ENCODE measurements around the gene IL9. TPM values are rescaled to one million over a fixed set of nuclear protein-coding genes. Genes with fewer than 3 reads are reported as not detected.

IL9 gene
- total and polyA plus RNA-seq, 4 donors: not detected

DNA sequence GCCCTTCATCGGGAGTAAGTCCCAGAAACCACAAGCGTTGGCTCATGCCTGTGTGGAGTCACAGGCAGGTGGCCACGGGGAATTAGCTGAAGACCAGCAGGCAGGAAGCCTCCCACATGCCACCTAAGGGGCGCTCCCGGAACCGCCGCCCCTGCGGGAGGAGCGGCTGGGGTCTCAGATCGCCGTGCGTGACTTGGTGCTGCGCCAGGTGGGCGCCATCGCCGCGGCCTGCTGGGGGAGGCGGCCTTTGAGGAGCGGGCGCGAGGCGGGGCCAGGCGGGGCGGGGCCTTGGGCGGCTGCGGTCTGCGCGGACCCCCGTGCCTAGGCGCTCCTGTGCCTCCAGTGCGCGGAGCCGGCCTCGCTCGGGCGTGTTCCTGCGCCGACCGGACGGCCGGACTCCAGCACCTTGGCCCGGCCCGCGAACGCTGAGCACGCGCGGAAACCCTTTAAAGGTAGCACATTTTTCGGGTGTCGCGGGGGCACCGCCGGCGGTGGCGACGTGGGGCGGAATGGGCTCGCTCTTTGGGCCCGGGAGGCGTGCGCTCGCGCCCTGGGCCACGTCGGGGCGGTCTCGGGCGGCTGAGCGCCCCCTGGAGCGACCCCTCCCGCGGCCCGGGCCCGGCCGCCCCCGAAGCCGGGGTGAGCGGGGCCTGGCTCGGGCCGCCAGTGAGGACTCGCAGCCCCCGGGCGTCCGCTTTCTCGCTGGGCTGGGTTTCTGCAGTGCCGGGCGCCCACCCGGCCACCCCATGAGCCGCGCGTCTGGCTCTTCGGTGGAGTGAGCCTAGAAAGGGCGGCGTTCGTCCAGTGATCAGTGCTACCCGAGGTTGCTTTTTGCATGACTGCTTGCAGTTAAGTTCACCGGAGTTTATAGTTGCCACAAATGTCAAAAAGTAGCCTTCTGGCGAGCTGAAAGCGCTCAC lies 34.6 kb upstream of the IL9 start:
- no peak overlapping the region for H3K4me3 ChIP-seq (ENCODE audit: low read length in 2 of 2)
- H3K27me3 ChIP-seq (ENCODE audit: control insufficient read depth in 1 of 2, insufficient read depth in 2 of 2, low read length in 1 of 2): peaks cover 0 to 2% of the 10 kb centered on the region in 2 donors
- H3K4me1 ChIP-seq (ENCODE audit: control insufficient read depth in 1 of 2, insufficient read depth in 2 of 2, low read length in 2 of 2): no peaks in the 10 kb centered on the region
- no peak overlapping the region for H3K27ac ChIP-seq (ENCODE audit: low read depth in 1 of 2, low read length in 2 of 2)
- intact Hi-C loops (cut with DNase I): no loop called here
- ATAC-seq (ENCODE audit: low FRiP score) (no peak), DNase-seq (peak in 1 of 2 donors; percentile 75)
- no peaks in the 10 kb centered on the region for H3K36me3 ChIP-seq (ENCODE audit: control insufficient read depth in 1 of 2, insufficient read depth in 2 of 2, low read length in 1 of 2)
- 3% methylated on average over 68 to 99 of the region's 99 CpGs for WGBS, 2 donors
- no peaks in the 10 kb centered on the region for H3K9me3 ChIP-seq (ENCODE audit: control insufficient read depth, low read length)

DNA sequence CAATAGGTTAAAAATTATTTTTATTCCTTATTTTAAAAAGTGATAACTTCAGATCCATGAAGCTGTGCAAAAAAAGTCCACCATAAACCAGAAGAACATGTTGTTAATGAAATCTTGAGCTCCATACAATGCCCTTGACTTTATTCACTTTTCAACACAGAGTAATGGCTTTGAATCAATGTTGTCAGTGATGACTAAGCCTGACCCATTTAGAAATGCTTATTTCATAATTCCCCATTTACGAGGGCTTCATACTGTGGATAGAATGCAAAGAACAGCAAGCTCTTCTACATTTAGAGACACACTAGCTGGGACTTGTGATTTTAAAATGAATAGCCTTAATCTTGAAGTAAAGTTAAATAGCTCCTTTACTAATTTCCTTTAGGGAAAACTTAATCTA lies 25.7 kb upstream of the IL9 start:
- no peak for ATAC-seq (ENCODE audit: low FRiP score)
- 13 to 22% methylated on average over 1 of the region's 1 CpG for WGBS, 2 donors
- H3K27me3 ChIP-seq (ENCODE audit: control insufficient read depth in 1 of 2, insufficient read depth in 2 of 2, low read length in 1 of 2): peaks cover 0 to 4% of the 10 kb centered on the region in 2 donors

GRCh38 chr5:135920199-135920598 lies 24.6 kb upstream of the IL9 start:
- H3K27me3 ChIP-seq (ENCODE audit: control insufficient read depth in 1 of 2, insufficient read depth in 2 of 2, low read length in 1 of 2): peaks cover 0 to 1% of the 10 kb centered on the region in 2 donors
- no peak overlapping the region for H3K4me3 ChIP-seq (ENCODE audit: low read length in 2 of 2)
- WGBS, 2 donors: 52 to 53% methylated on average over 3 of the region's 3 CpGs
- no peaks in the 10 kb centered on the region for H3K4me1 ChIP-seq (ENCODE audit: control insufficient read depth in 1 of 2, insufficient read depth in 2 of 2, low read length in 2 of 2)
- ATAC-seq (ENCODE audit: low FRiP score): no peak
- no peaks in the 10 kb centered on the region for H3K9me3 ChIP-seq (ENCODE audit: control insufficient read depth, low read length)
- DNase-seq: no peak
- H3K36me3 ChIP-seq (ENCODE audit: control insufficient read depth in 1 of 2, insufficient read depth in 2 of 2, low read length in 1 of 2): no peaks in the 10 kb centered on the region
- intact Hi-C loops (cut with DNase I): no loop called here
- no peak overlapping the region for H3K27ac ChIP-seq (ENCODE audit: low read depth in 1 of 2, low read length in 2 of 2)

More for the DNA sequence above, 25.7 kb upstream of the IL9 start:
- Histone ChIP-seq H3K4me1 (ENCODE audit: control insufficient read depth in 1 of 2, insufficient read depth in 2 of 2, low read length in 2 of 2) (no peaks in the 10 kb centered on the region), H3K27ac (ENCODE audit: low read depth in 1 of 2, low read length in 2 of 2) (no peak overlapping the region), H3K9me3 (ENCODE audit: control insufficient read depth, low read length) (no peaks in the 10 kb centered on the region), H3K36me3 (ENCODE audit: control insufficient read depth in 1 of 2, insufficient read depth in 2 of 2, low read length in 1 of 2) (no peaks in the 10 kb centered on the region), H3K4me3 (ENCODE audit: low read length in 2 of 2) (no peak overlapping the region)
- intact Hi-C loops (cut with DNase I): no loop called here
- DNase-seq: no peak

GRCh38 chr5:135916638-135917263 lies 21.1 kb upstream of the IL9 start:
- no peak for ATAC-seq (ENCODE audit: low FRiP score)
- no peak for DNase-seq
- no peaks in the 10 kb centered on the region for H3K4me1 ChIP-seq (ENCODE audit: control insufficient read depth in 1 of 2, insufficient read depth in 2 of 2, low read length in 2 of 2)
- 76 to 81% methylated on average over 8 of the region's 8 CpGs for WGBS, 2 donors
- H3K4me3 ChIP-seq (ENCODE audit: low read length in 2 of 2): no peak overlapping the region
- no peak overlapping the region for H3K27ac ChIP-seq (ENCODE audit: low read depth in 1 of 2, low read length in 2 of 2)
- H3K27me3 ChIP-seq (ENCODE audit: control insufficient read depth in 1 of 2, insufficient read depth in 2 of 2, low read length in 1 of 2): no peaks in the 10 kb centered on the region
- no peaks in the 10 kb centered on the region for H3K9me3 ChIP-seq (ENCODE audit: control insufficient read depth, low read length)
- H3K36me3 ChIP-seq (ENCODE audit: control insufficient read depth in 1 of 2, insufficient read depth in 2 of 2, low read length in 1 of 2): no peaks in the 10 kb centered on the region
- intact Hi-C loops (cut with DNase I): no loop called here

DNA sequence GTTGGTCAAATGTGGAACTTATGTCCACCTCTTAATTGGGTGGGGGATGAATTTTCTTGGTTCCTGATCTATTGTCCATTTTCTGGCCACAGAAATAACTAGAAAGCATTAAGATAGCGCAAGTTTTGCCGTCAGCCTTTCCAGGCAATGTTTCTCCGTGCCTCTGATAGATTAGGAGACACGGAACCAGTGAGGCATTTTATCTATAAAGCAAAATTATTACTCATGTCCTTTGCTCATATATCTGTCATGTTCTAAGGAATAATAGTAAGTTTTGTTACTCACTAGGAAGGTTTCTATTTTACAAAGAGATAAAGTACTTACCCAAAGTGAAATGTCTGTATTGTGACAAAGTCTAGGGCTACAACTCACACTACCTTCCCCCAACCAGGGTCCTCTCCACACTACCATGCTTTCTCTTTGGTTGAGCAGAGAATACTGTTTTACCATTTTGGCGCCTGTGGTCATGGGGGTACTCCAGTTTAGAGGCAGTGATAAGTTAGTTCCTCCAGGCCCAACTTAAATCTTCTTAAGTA lies 19.9 kb upstream of the IL9 start:
- intact Hi-C loops (cut with DNase I): no loop called here
- WGBS, 2 donors: 76% methylated on average over 5 of the region's 5 CpGs
- DNase-seq (no peak), ATAC-seq (ENCODE audit: low FRiP score) (no peak)
- Histone ChIP-seq H3K27me3 (ENCODE audit: control insufficient read depth in 1 of 2, insufficient read depth in 2 of 2, low read length in 1 of 2) (no peaks in the 10 kb centered on the region), H3K4me3 (ENCODE audit: low read length in 2 of 2) (no peak overlapping the region), H3K27ac (ENCODE audit: low read depth in 1 of 2, low read length in 2 of 2) (no peak overlapping the region), H3K36me3 (ENCODE audit: control insufficient read depth in 1 of 2, insufficient read depth in 2 of 2, low read length in 1 of 2) (no peaks in the 10 kb centered on the region), H3K9me3 (ENCODE audit: control insufficient read depth, low read length) (no peaks in the 10 kb centered on the region), H3K4me1 (ENCODE audit: control insufficient read depth in 1 of 2, insufficient read depth in 2 of 2, low read length in 2 of 2) (no peaks in the 10 kb centered on the region)

- WGBS, 2 donors: 71 to 77% methylated on average over 4 of the region's 4 CpGs
- no peak overlapping the region for H3K4me3 ChIP-seq (ENCODE audit: low read length in 2 of 2)
- H3K27ac ChIP-seq (ENCODE audit: low read depth in 1 of 2, low read length in 2 of 2): no peak overlapping the region
- H3K4me1 ChIP-seq (ENCODE audit: control insufficient read depth in 1 of 2, insufficient read depth in 2 of 2, low read length in 2 of 2): no peaks in the 10 kb centered on the region
- no peaks in the 10 kb centered on the region for H3K36me3 ChIP-seq (ENCODE audit: control insufficient read depth in 1 of 2, insufficient read depth in 2 of 2, low read length in 1 of 2)
- H3K27me3 ChIP-seq (ENCODE audit: control insufficient read depth in 1 of 2, insufficient read depth in 2 of 2, low read length in 1 of 2): no peaks in the 10 kb centered on the region
- DNase-seq (no peak), ATAC-seq (ENCODE audit: low FRiP score) (no peak)
- no peaks in the 10 kb centered on the region for H3K9me3 ChIP-seq (ENCODE audit: control insufficient read depth, low read length)
- intact Hi-C loops (cut with DNase I): no loop called here
These were observed 18.3 kb upstream of the IL9 start for GRCh38 chr5:135913713-135914626.

GRCh38 chr5:135905144-135905543 lies 9.5 kb upstream of the IL9 start:
- DNase-seq: no peak
- Histone ChIP-seq H3K4me3 (ENCODE audit: low read length in 2 of 2) (no peak overlapping the region), H3K36me3 (ENCODE audit: control insufficient read depth in 1 of 2, insufficient read depth in 2 of 2, low read length in 1 of 2) (no peaks in the 10 kb centered on the region), H3K4me1 (ENCODE audit: control insufficient read depth in 1 of 2, insufficient read depth in 2 of 2, low read length in 2 of 2) (no peaks in the 10 kb centered on the region), H3K27ac (ENCODE audit: low read depth in 1 of 2, low read length in 2 of 2) (no peak overlapping the region), H3K9me3 (ENCODE audit: control insufficient read depth, low read length) (no peaks in the 10 kb centered on the region), H3K27me3 (ENCODE audit: control insufficient read depth in 1 of 2, insufficient read depth in 2 of 2, low read length in 1 of 2) (peaks cover 0 to 1% of the 10 kb centered on the region in 2 donors)
- ATAC-seq (ENCODE audit: low FRiP score): no peak
- 64 to 73% methylated on average over 1 of the region's 1 CpG for WGBS, 2 donors
- intact Hi-C loops (cut with DNase I): no loop called here

- ATAC-seq (ENCODE audit: low FRiP score) (no peak), DNase-seq (no peak)
- Histone ChIP-seq H3K27me3 (ENCODE audit: control insufficient read depth in 1 of 2, insufficient read depth in 2 of 2, low read length in 1 of 2) (peaks cover 0 to 2% of the 10 kb centered on the region in 2 donors), H3K36me3 (ENCODE audit: control insufficient read depth in 1 of 2, insufficient read depth in 2 of 2, low read length in 1 of 2) (no peaks in the 10 kb centered on the region), H3K9me3 (ENCODE audit: control insufficient read depth, low read length) (no peaks in the 10 kb centered on the region), H3K27ac (ENCODE audit: low read depth in 1 of 2, low read length in 2 of 2) (no peak overlapping the region), H3K4me1 (ENCODE audit: control insufficient read depth in 1 of 2, insufficient read depth in 2 of 2, low read length in 2 of 2) (no peaks in the 10 kb centered on the region), H3K4me3 (ENCODE audit: low read length in 2 of 2) (no peak overlapping the region)
- intact Hi-C loops (cut with DNase I): no loop called here
- WGBS, 2 donors: 21 to 25% methylated on average over 3 of the region's 3 CpGs
These were observed 6.0 kb upstream of the IL9 start for GRCh38 chr5:135901633-135902032.
